KMS-11 (cell line): ENCODE results near the gene REM2.

Experiments
- H2AFZ ChIP-seq: fragments of 200-600 bp; sonication (generic); 2 replicates; pipeline ENCODE4 v1.6.1; 2016; ENCODE audit warnings: antibody characterized with exemption, mixed run types, low read depth
- H3K27ac ChIP-seq: fragments of 200-600 bp; sonication (generic); 2 replicates; pipeline ENCODE4 v1.6.1; 2016; ENCODE audit warnings: mild to moderate bottlenecking, mixed run types
- H3K27me3 ChIP-seq: fragments of 200-600 bp; sonication (generic); 2 replicates; pipeline ENCODE4 v1.6.1; 2017; ENCODE audit warnings: mild to moderate bottlenecking, low read depth, mixed run types, moderate library complexity; ENCODE audit not compliant: insufficient read depth
- H3K36me3 ChIP-seq: fragments of 200-600 bp; sonication (generic); 2 replicates; pipeline ENCODE4 v1.6.1; 2017; ENCODE audit warnings: mild to moderate bottlenecking, mixed run types; ENCODE audit not compliant: insufficient read depth
- H3K4me1 ChIP-seq: fragments of 200-600 bp; sonication (generic); 2 replicates; pipeline ENCODE4 v1.6.1; 2016; ENCODE audit warnings: mild to moderate bottlenecking, low read depth, mixed run types; ENCODE audit not compliant: poor library complexity, severe bottlenecking
- H3K4me2 ChIP-seq: fragments of 200-600 bp; sonication (generic); 2 replicates; pipeline ENCODE4 v1.7.0; 2016; ENCODE audit warnings: mild to moderate bottlenecking, mixed run types
- H3K4me3 ChIP-seq: fragments of 200-600 bp; sonication (generic); IDR thresholded peaks from 2 replicates; pipeline ENCODE4 v1.6.1; 2017; ENCODE audit warnings: low read depth, low read length, mixed read lengths; ENCODE audit not compliant: insufficient read depth
- H3K79me2 ChIP-seq: fragments of 200-600 bp; sonication (generic); 2 replicates; pipeline ENCODE4 v1.6.1; 2016; ENCODE audit warnings: low read depth, mixed run types; ENCODE audit not compliant: insufficient read depth
- H3K9ac ChIP-seq: fragments of 200-600 bp; sonication (generic); 2 replicates; pipeline ENCODE4 v1.6.1; 2016; ENCODE audit warnings: mild to moderate bottlenecking, mixed run types
- H4K20me1 ChIP-seq: fragments of 200-600 bp; sonication (generic); 2 replicates; pipeline ENCODE4 v1.6.1; 2016; ENCODE audit warnings: mild to moderate bottlenecking, mixed run types; ENCODE audit not compliant: insufficient read depth
- CTCF ChIP-seq: fragments of 200-600 bp; sonication (generic); conservative IDR thresholded peaks from 2 replicates; pipeline ENCODE4 v1.6.1; 2017; ENCODE audit warnings: low read depth, mild to moderate bottlenecking, antibody characterized with exemption, low read length, moderate library complexity, mixed read lengths

The REM2 gene

DNA sequence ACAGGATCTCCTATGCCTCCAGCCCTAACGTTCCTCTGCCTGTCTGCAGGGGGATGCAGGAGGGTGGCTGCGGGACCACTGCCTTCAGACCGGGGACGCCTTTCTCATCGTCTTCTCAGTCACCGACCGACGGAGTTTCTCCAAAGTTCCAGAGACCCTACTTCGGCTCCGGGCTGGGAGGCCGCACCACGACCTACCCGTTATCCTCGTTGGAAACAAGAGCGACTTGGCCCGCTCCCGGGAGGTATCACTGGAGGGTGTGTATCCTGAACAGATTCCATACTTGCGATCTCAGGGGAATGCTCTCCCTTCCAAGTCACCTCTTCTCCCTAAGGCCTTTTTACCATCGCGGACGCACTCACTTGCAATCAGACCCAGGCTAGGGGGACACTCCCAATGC lies 3.0 kb downstream of the REM2 start:
- H3K27ac ChIP-seq = peak overlapping the region; percentile 86
- no peak for TF ChIP-seq CTCF
- H3K4me1 ChIP-seq = peaks cover 54% of the 10 kb centered on the region
- H3K36me3 ChIP-seq = no peaks in the 10 kb centered on the region
- H3K4me2 ChIP-seq = peak overlapping the region; percentile 73
- H4K20me1 ChIP-seq = no peaks in the 10 kb centered on the region
- H3K4me3 ChIP-seq = no peak overlapping the region
- H3K27me3 ChIP-seq = no peaks in the 10 kb centered on the region
- H3K9ac ChIP-seq = peak overlapping the region; percentile 70; the same call in 1 of the 2 replicates
- peak overlapping the region; percentile 41; the same call in 1 of the 2 replicates for H2AFZ ChIP-seq
- no peaks in the 10 kb centered on the region for H3K79me2 ChIP-seq

DNA sequence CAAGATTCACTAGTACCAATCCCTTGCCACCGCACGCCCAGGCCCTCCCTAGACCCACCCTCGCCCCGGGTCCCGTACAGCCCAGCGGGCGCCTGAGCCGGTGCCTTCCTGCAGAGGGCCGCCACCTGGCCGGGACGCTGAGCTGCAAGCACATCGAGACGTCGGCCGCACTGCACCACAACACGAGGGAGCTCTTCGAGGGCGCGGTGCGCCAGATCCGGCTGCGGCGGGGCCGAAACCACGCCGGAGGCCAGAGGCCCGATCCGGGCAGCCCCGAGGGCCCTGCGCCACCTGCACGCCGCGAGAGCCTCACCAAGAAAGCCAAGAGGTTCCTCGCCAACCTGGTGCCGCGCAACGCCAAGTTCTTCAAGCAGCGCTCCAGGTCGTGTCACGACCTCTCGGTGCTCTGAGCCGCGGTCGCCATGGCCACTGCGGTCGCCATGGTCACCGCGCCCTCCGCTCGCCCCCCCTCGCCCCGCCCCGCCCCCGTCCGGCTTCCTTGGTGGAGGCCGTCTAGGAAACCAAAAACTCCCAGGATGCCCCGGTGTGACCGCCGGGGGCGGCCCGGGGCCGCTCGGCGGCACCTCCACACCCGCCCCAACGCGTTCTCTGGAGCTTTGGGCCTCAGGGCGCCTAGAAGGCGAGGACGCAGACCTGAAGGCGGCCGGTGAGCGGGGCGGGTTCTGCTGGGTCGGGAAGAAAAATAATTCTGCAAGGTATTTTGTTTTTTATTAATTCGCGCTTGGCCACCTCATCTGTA lies 3.7 kb downstream of the REM2 start:
- Histone ChIP-seq H3K36me3 (no peaks in the 10 kb centered on the region), H3K4me3 (no peak overlapping the region), H4K20me1 (no peaks in the 10 kb centered on the region), H3K4me2 (peak overlapping the region; percentile 85), H3K79me2 (no peaks in the 10 kb centered on the region), H2AFZ (peak overlapping the region; percentile 51; the same call in 1 of the 2 replicates), H3K27me3 (no peaks in the 10 kb centered on the region), H3K27ac (peak overlapping the region; percentile 86), H3K9ac (peak overlapping the region; percentile 70), H3K4me1 (peaks cover 54% of the 10 kb centered on the region)
- TF ChIP-seq CTCF = 0 out of 2 replicates have a peak, but pooled peaks have one; percentile 18

DNA sequence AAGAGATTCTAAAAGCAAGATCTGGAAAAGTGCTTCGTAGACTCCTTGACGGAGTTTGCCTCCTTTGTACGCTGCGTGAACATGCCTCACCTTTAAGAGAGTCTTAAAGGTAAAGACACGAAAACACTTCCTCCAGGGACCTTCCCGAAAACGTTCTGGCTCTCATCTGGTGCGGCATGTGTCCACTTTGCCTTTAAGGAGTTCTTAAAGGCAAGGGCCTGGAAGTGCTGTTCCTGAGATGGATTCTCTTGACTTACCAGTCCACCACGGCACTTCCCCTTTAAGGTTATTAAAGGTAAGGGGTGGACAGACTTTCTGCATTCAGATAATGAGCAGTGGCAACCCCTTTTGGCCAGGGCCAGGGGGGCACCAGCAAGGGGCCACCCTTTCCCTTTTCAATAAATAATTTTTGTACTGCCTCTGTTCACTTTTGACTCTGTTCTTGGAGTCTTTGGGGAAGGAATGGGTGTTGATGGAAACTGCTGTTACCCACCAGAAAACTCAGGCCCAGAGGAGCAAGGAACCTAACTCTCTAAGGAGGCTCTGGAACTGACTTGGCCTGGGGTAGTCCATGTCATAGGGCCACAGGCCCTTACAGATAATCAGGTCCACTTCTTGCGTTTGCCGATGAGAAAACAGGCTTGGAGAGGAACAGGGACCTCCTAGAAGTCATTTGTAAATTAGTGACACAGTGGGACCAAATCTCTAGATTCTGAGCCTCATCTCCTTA lies 4.4 kb downstream of the REM2 start:
- Histone ChIP-seq H2AFZ (peak overlapping the region; percentile 51; the same call in 1 of the 2 replicates), H4K20me1 (no peaks in the 10 kb centered on the region), H3K36me3 (no peaks in the 10 kb centered on the region), H3K4me3 (no peak overlapping the region), H3K4me1 (peaks cover 54% of the 10 kb centered on the region), H3K9ac (peak overlapping the region; percentile 70), H3K79me2 (no peaks in the 10 kb centered on the region), H3K27ac (peak overlapping the region; percentile 86), H3K27me3 (no peaks in the 10 kb centered on the region), H3K4me2 (peak overlapping the region; percentile 85)
- TF ChIP-seq CTCF = no peak

- Histone ChIP-seq H3K4me3 (no peak overlapping the region), H3K27me3 (no peaks in the 10 kb centered on the region), H3K4me1 (peaks cover 54% of the 10 kb centered on the region), H3K9ac (peak overlapping the region; percentile 70; the same call in 1 of the 2 replicates), H3K79me2 (no peaks in the 10 kb centered on the region), H3K36me3 (no peaks in the 10 kb centered on the region), H2AFZ (0 out of 2 replicates have a peak overlapping the region, but pooled peaks have one; percentile 10), H3K4me2 (peak overlapping the region; percentile 85), H4K20me1 (no peaks in the 10 kb centered on the region), H3K27ac (peak overlapping the region; percentile 86)
- no peak for TF ChIP-seq CTCF
These were observed 5.0 kb downstream of the REM2 start for GRCh38 chr14:22887990-22888378.
